ENCODE data around the gene DGKK.

- TF ChIP-seq CTCF (optimal IDR thresholded peaks at IDR 0.05 in 1 of 3, IDR thresholded peaks at IDR 0.05 in 1 of 3, conservative IDR thresholded peaks at IDR 0.05 in 1 of 3; ENCODE audit: extremely low read depth in 1 of 3, insufficient read depth in 2 of 3, low read length in 3 of 3) (no peak), EZH2 (IDR thresholded peaks at IDR 0.05; ENCODE audit: low read length) (no peak)
These were observed 11.0 kb downstream of the DGKK start for GRCh38 chrX:50459615-50460014.
